ENCODE results near the gene CLIC1. TPM values are rescaled to one million over a fixed set of nuclear protein-coding genes. Genes with fewer than 3 reads are reported as not detected.

CLIC1 gene
- total and polyA plus RNA-seq, 8 donors = 226 to 465 (median 265) TPM

DNA sequence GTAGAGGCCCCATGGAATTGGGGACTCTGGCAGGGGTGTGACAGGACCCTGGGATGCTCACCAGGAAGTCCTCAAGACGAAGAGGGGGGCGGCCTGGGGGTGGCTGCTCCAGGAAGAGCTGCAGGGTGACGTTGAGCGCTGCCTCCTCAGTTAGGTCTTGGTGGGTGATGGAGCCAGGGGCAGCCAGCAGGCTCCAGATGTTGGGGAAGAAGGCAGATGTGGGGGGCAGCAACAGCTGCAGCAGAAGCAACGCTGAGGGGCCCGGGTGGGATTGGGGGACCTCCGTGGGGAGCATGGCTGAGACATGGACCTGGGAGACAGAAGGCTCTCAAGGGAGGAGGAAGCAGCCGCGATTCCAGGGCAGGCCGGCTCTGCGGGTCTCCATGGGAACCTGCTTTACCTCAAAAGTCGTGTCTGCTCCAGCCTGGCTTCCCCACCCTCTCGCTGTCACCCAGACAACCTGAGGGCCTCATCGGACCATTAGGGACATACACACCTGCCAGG lies 40.2 kb upstream of the CLIC1 start:
- H3K27ac ChIP-seq = peak overlapping the region; percentile 44 to 53
- peaks cover 0 to 36% of the 10 kb centered on the region in 2 donors for H3K36me3 ChIP-seq
- intact Hi-C loops (cut with DNase I) = no loop called here
- peaks cover 7 to 24% of the 10 kb centered on the region in 2 donors for H3K4me1 ChIP-seq
- no peaks in the 10 kb centered on the region for H3K9me3 ChIP-seq
- no peak for TF ChIP-seq CTCF (IDR thresholded peaks at IDR 0.05)
- no peaks in the 10 kb centered on the region for H3K27me3 ChIP-seq
- ATAC-seq (peak; percentile 52), DNase-seq (peak in 1 of 4 donors; percentile 65)
- peak overlapping the region in 1 of 2 donors; percentile 3 for H3K4me3 ChIP-seq

GRCh38 chr6:31775633-31776484 lies 39.5 kb upstream of the CLIC1 start:
- ATAC-seq (no peak), DNase-seq (peak in 1 of 4 donors; percentile 72)
- Histone ChIP-seq H3K36me3 (peaks cover 0 to 30% of the 10 kb centered on the region in 2 donors), H3K27ac (no peak overlapping the region), H3K4me3 (no peak overlapping the region), H3K9me3 (no peaks in the 10 kb centered on the region), H3K27me3 (no peaks in the 10 kb centered on the region), H3K4me1 (peaks cover 7 to 24% of the 10 kb centered on the region in 2 donors)
- TF ChIP-seq CTCF (IDR thresholded peaks at IDR 0.05) = no peak
- intact Hi-C loops (cut with DNase I) = no loop called here

DNA sequence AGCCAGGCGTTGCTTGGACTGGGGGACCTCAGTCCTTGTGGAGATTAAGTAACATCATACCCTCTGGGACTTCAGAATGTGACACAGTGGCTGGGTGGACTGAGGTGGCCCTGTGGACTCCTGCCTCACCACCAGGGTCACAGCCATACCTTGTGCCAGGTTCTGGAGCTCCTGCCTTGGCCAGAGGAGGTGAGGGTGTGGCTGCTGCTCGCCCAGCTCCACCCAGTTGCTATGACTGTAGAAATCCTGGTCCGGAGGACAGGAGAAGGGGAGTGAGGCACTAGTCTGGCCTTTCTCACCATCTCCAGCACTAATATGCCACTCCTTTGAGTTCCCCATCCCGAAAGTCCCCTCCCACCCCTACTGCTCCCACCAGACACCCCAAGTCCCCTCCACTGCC lies 38.9 kb upstream of the CLIC1 start:
- intact Hi-C loops (cut with DNase I) = no loop called here
- Histone ChIP-seq H3K27ac (no peak overlapping the region), H3K27me3 (no peaks in the 10 kb centered on the region), H3K36me3 (peaks cover 0 to 23% of the 10 kb centered on the region in 2 donors), H3K4me3 (no peak overlapping the region), H3K9me3 (no peaks in the 10 kb centered on the region), H3K4me1 (peaks cover 7 to 24% of the 10 kb centered on the region in 2 donors)
- peak in 1 of 4 donors; percentile 32 for DNase-seq
- no peak for ATAC-seq
- TF ChIP-seq CTCF (IDR thresholded peaks at IDR 0.05) = no peak

- no peaks in the 10 kb centered on the region for H3K9me3 ChIP-seq
- DNase-seq = peak in 1 of 4 donors; percentile 20
- no peak for ATAC-seq
- H3K4me3 ChIP-seq = no peak overlapping the region
- no peak for TF ChIP-seq CTCF (IDR thresholded peaks at IDR 0.05)
- H3K27ac ChIP-seq = no peak overlapping the region
- no peaks in the 10 kb centered on the region for H3K27me3 ChIP-seq
- peaks cover 7 to 42% of the 10 kb centered on the region in 2 donors for H3K4me1 ChIP-seq
- intact Hi-C loops (cut with DNase I) = no loop called here
- H3K36me3 ChIP-seq = no peaks in the 10 kb centered on the region
Measured at GRCh38 chr6:31771992-31772358, 35.6 kb upstream of the CLIC1 start.

DNA sequence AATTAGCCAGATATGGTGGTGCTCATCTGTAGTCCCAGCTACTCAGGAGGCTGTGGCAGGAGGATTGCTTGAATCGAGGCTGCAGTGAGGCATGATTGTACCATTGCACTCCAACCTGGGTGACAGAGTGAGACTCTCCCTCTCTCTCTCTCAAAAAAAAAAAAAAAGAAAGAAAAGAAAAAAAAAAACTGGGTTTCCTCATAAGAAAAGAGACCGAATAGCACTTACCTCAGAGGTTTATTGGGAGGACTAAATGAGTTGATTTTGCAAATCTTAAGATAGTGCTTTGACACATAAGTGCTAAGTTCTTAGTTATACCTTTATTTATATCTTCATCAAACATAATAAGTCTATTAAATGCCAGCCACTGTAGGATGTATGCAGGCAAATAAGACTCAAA lies 34.5 kb upstream of the CLIC1 start:
- Histone ChIP-seq H3K27me3 (no peaks in the 10 kb centered on the region), H3K27ac (no peak overlapping the region), H3K9me3 (no peaks in the 10 kb centered on the region), H3K4me3 (no peak overlapping the region), H3K36me3 (no peaks in the 10 kb centered on the region), H3K4me1 (peaks cover 0 to 31% of the 10 kb centered on the region in 2 donors)
- DNase-seq (no peak), ATAC-seq (no peak)
- TF ChIP-seq CTCF (IDR thresholded peaks at IDR 0.05) = no peak
- intact Hi-C loops (cut with DNase I) = no loop called here

Measured in left lung (tissue), 10 donors.